HL-60 (cell line): Measurements from ENCODE around the gene TMEM135.

Source experiments
- GABPA ChIP-seq: IDR thresholded peaks from 2 replicates; pipeline ENCODE4 v1.6.1; 2012; ENCODE audit warnings: low read depth
- POLR2AphosphoS5 ChIP-seq: IDR thresholded peaks from 2 replicates; pipeline ENCODE4 v1.6.1; 2012; ENCODE audit warnings: low read depth
- SPI1 ChIP-seq: IDR thresholded peaks from 2 replicates; pipeline ENCODE4 v1.6.1; 2012; ENCODE audit warnings: low read depth, mild to moderate bottlenecking, borderline replicate concordance
- TF ChIP-seq, protein P1 (sequence below): IDR thresholded peaks from one replicate; pipeline ENCODE4 v1.5.1; 2011; ENCODE audit warnings: low read length, control low read depth, inconsistent platforms; ENCODE audit not compliant: insufficient read depth
- TF ChIP-seq, protein P2 (sequence below): IDR thresholded peaks from 2 replicates; pipeline ENCODE4 v1.6.1; 2012; ENCODE audit warnings: low read depth; ENCODE audit not compliant: insufficient replicate concordance

DNA sequence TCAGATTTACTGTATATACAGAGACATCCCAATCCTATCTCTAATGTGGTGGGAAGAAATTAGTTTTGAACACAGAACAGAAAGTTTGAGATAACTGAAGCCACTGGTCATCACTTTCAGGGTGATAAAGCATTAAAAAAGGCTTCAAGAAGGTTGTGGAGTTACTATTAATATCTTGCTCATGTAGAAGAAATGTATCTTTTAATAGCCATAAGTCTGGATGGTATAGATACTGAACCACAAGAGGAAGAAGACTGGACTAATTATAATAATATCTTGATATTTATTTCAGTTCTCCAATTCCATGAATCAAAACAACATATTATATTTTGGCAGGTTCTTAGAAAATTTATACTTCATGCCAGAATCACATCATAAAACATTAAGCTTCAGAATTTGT lies 137.1 kb downstream of the TMEM135 start:
- TF ChIP-seq, protein P1, sequence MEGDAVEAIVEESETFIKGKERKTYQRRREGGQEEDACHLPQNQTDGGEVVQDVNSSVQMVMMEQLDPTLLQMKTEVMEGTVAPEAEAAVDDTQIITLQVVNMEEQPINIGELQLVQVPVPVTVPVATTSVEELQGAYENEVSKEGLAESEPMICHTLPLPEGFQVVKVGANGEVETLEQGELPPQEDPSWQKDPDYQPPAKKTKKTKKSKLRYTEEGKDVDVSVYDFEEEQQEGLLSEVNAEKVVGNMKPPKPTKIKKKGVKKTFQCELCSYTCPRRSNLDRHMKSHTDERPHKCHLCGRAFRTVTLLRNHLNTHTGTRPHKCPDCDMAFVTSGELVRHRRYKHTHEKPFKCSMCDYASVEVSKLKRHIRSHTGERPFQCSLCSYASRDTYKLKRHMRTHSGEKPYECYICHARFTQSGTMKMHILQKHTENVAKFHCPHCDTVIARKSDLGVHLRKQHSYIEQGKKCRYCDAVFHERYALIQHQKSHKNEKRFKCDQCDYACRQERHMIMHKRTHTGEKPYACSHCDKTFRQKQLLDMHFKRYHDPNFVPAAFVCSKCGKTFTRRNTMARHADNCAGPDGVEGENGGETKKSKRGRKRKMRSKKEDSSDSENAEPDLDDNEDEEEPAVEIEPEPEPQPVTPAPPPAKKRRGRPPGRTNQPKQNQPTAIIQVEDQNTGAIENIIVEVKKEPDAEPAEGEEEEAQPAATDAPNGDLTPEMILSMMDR: no peak
- TF ChIP-seq, protein P2, sequence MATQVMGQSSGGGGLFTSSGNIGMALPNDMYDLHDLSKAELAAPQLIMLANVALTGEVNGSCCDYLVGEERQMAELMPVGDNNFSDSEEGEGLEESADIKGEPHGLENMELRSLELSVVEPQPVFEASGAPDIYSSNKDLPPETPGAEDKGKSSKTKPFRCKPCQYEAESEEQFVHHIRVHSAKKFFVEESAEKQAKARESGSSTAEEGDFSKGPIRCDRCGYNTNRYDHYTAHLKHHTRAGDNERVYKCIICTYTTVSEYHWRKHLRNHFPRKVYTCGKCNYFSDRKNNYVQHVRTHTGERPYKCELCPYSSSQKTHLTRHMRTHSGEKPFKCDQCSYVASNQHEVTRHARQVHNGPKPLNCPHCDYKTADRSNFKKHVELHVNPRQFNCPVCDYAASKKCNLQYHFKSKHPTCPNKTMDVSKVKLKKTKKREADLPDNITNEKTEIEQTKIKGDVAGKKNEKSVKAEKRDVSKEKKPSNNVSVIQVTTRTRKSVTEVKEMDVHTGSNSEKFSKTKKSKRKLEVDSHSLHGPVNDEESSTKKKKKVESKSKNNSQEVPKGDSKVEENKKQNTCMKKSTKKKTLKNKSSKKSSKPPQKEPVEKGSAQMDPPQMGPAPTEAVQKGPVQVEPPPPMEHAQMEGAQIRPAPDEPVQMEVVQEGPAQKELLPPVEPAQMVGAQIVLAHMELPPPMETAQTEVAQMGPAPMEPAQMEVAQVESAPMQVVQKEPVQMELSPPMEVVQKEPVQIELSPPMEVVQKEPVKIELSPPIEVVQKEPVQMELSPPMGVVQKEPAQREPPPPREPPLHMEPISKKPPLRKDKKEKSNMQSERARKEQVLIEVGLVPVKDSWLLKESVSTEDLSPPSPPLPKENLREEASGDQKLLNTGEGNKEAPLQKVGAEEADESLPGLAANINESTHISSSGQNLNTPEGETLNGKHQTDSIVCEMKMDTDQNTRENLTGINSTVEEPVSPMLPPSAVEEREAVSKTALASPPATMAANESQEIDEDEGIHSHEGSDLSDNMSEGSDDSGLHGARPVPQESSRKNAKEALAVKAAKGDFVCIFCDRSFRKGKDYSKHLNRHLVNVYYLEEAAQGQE: no peak
- TF ChIP-seq GABPA (no peak), POLR2AphosphoS5 (no peak), SPI1 (no peak)
